Left lung (tissue), 10 donors: Measurements from ENCODE around the gene CLCN2. TPM values are rescaled to one million over a fixed set of nuclear protein-coding genes. Genes with fewer than 3 reads are reported as not detected.

Experiments
- ATAC-seq: fragments of 200-7000 bp; cut with Tn5 transposase; one replicate; pipeline ENCODE4 v1.9.1; 2020; ENCODE audit warnings: moderate library complexity
- DNase-seq, 4 donors: peaks; one replicate each; pipeline ENCODE4 v3.0.0-alpha.2; 2013 to 2020
- H3K27ac ChIP-seq, 2 donors: fragments of 200-600 bp; sonication (generic) in 1 of 2; one replicate each; pipeline versions ENCODE4 v1.5.0 to v1.8.0; 2020 to 2021
- H3K27me3 ChIP-seq, 2 donors: fragments of 200-600 bp; sonication (generic) in 1 of 2; one replicate each; pipeline versions ENCODE4 v1.5.0 to v1.8.0; 2020 to 2021
- H3K36me3 ChIP-seq, 2 donors: fragments of 200-600 bp; sonication (generic) in 1 of 2; one replicate each; pipeline versions ENCODE4 v1.5.0 to v1.8.0; 2020 to 2021
- H3K4me1 ChIP-seq, 2 donors: fragments of 200-600 bp; one replicate each; pipeline ENCODE4 v1.8.0; 2021
- H3K4me3 ChIP-seq, 2 donors: fragments of 200-600 bp; sonication (generic) in 1 of 2; one replicate each; pipeline versions ENCODE4 v1.5.0 to v1.8.0; 2020 to 2021; ENCODE audit warnings: mild to moderate bottlenecking in 1 of 2
- H3K9me3 ChIP-seq, 2 donors: fragments of 200-600 bp; sonication (generic) in 1 of 2; one replicate each; pipeline versions ENCODE4 v1.5.0 to v1.8.0; 2020 to 2021
- intact Hi-C, 2 donors: fragments of 100-400 bp; cut with DNase I; formaldehyde crosslinking; loops; one replicate each; pipeline versions ENCODE4 v1.11.2 to v1.14.2; 2022
- polyA plus RNA-seq, 6 donors: library from polyadenylated mRNA; unstranded; fragments of 120-200 nt; gene quantifications; one replicate each; pipeline ENCODE4 v1.2.1, GENCODE V29; 2013; ENCODE audit not compliant: insufficient read length in 6 of 6
- total RNA-seq, 2 donors: library from RNA; stranded (reverse); fragmentation: NEBNext Ultra II Directional; extraction: Animal tissue kit (Norgen Biotek cat#: 25700); gene quantifications; one replicate each; pipeline ENCODE4 v1.2.1, GENCODE V29; 2021
- TF ChIP-seq, protein P1 (sequence below), 2 donors: fragments of 200-600 bp; sonication (generic) in 1 of 2; IDR thresholded peaks; one replicate each; pipeline versions ENCODE4 v1.5.0 to v1.8.0; 2021; ENCODE audit warnings: antibody characterized with exemption in 2 of 2
- donor health status: DM: no; HTN: yes; CAD: no.
- donor health status: DM: no; HTN: no; CAD: no.

CLCN2 gene
- total and polyA plus RNA-seq, 8 donors = 4.4 to 12.0 (median 10.1) TPM

DNA sequence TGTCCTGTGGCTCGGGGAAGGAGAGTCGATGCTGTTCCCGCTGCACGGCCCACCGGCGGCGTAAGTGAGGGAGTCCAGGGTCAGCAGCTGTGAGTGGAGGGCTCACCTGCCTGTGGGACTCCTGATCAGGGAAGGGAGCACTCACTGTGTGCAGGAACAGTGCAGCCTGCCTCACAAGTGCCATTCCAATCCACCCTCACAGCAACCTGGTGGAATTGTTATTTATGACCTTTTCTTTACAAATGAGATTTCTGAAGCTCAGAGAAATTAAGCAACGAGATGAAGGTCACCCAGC lies 27.5 kb upstream of the CLCN2 start:
- ATAC-seq = no peak
- H3K27me3 ChIP-seq = peaks cover 0 to 24% of the 10 kb centered on the region in 2 donors
- H3K27ac ChIP-seq = no peak overlapping the region
- TF ChIP-seq, protein P1, sequence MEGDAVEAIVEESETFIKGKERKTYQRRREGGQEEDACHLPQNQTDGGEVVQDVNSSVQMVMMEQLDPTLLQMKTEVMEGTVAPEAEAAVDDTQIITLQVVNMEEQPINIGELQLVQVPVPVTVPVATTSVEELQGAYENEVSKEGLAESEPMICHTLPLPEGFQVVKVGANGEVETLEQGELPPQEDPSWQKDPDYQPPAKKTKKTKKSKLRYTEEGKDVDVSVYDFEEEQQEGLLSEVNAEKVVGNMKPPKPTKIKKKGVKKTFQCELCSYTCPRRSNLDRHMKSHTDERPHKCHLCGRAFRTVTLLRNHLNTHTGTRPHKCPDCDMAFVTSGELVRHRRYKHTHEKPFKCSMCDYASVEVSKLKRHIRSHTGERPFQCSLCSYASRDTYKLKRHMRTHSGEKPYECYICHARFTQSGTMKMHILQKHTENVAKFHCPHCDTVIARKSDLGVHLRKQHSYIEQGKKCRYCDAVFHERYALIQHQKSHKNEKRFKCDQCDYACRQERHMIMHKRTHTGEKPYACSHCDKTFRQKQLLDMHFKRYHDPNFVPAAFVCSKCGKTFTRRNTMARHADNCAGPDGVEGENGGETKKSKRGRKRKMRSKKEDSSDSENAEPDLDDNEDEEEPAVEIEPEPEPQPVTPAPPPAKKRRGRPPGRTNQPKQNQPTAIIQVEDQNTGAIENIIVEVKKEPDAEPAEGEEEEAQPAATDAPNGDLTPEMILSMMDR (IDR thresholded peaks at IDR 0.05) = no peak
- H3K36me3 ChIP-seq = no peaks in the 10 kb centered on the region
- no peaks in the 10 kb centered on the region for H3K4me1 ChIP-seq
- no peaks in the 10 kb centered on the region for H3K9me3 ChIP-seq
- no peak for DNase-seq
- no peak overlapping the region for H3K4me3 ChIP-seq
- intact Hi-C loops = no loop called here

- intact Hi-C loops = no loop called here
Measured at GRCh38 chr3:184388164-184388935, 26.9 kb upstream of the CLCN2 start.

DNA sequence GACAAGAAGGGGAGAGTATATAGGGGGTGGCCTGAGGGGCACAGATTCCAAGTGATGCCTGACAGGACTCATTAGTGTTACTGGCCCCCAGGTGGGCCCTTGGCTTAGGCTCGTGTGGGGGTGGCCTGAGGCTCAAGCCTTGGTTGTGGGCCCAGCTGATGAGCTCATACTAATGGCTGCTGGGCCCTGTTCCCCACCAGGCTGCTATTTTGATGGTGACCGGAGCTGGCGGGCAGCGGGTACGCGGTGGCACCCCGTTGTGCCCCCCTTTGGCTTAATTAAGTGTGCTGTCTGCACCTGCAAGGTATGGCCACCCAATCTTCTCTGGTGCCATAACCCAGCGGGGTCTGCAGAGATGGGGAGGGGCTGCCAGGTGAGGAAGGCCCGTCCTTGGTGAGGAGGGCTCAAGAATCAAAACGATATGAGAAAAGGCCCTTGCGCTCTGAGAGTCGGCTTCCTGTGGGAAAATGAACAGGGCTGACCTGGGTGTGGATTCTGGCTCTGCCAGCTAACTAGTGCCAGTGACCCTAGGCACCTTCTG lies 25.8 kb upstream of the CLCN2 start:
- Histone ChIP-seq H3K4me1 (no peaks in the 10 kb centered on the region), H3K27me3 (peaks cover 0 to 36% of the 10 kb centered on the region in 2 donors), H3K4me3 (no peak overlapping the region), H3K36me3 (no peaks in the 10 kb centered on the region), H3K27ac (no peak overlapping the region), H3K9me3 (no peaks in the 10 kb centered on the region)
- intact Hi-C loops = no loop called here
- no peak for DNase-seq
- TF ChIP-seq, protein P1 (IDR thresholded peaks at IDR 0.05) = no peak
- ATAC-seq = no peak

More at GRCh38 chr3:184388164-184388935, 26.9 kb upstream of the CLCN2 start:
- Histone ChIP-seq H3K9me3 (no peaks in the 10 kb centered on the region), H3K36me3 (no peaks in the 10 kb centered on the region), H3K4me1 (no peaks in the 10 kb centered on the region), H3K4me3 (no peak overlapping the region), H3K27me3 (peaks cover 0 to 25% of the 10 kb centered on the region in 2 donors), H3K27ac (no peak overlapping the region)
- DNase-seq = peak in 1 of 4 donors; percentile 51
- TF ChIP-seq, protein P1 (IDR thresholded peaks at IDR 0.05) = no peak
- ATAC-seq = no peak

GRCh38 chr3:184386047-184386806 lies 24.8 kb upstream of the CLCN2 start:
- Histone ChIP-seq H3K4me1 (peaks cover 5 to 7% of the 10 kb centered on the region in 2 donors), H3K27ac (no peak overlapping the region), H3K27me3 (peaks cover 9 to 46% of the 10 kb centered on the region in 2 donors), H3K4me3 (no peak overlapping the region), H3K36me3 (no peaks in the 10 kb centered on the region), H3K9me3 (no peaks in the 10 kb centered on the region)
- ATAC-seq (no peak), DNase-seq (no peak)
- TF ChIP-seq, protein P1 (IDR thresholded peaks at IDR 0.05) = no peak
- intact Hi-C loops = no loop called here

GRCh38 chr3:184384856-184385422 lies 23.5 kb upstream of the CLCN2 start:
- Histone ChIP-seq H3K36me3 (no peaks in the 10 kb centered on the region), H3K9me3 (no peaks in the 10 kb centered on the region), H3K4me3 (no peak overlapping the region), H3K4me1 (peaks cover 11 to 18% of the 10 kb centered on the region in 2 donors), H3K27ac (no peak overlapping the region), H3K27me3 (peaks cover 16 to 57% of the 10 kb centered on the region in 2 donors)
- ATAC-seq (no peak), DNase-seq (no peak)
- TF ChIP-seq, protein P1 (IDR thresholded peaks at IDR 0.05) = no peak
- intact Hi-C loops = no loop called here
